Fibroblast of the aortic adventitia (primary cell): ENCODE measurements around the gene PCYT1A. TPM values are rescaled to one million over a fixed set of nuclear protein-coding genes. Genes with fewer than 3 reads are reported as not detected.
"Not testable (repeated sequence)": the region's sequence is repeated elsewhere in the genome, so short reads cannot be mapped to it uniquely, and the experiment has no call there.

Source experiments
- DNase-seq: peaks from one replicate; pipeline ENCODE4 v3.0.0-alpha.2; 2010; ENCODE audit warnings: low read depth
- H3K4me3 ChIP-seq: 2 replicates; pipeline ENCODE4 v1.5.1; 2011; ENCODE audit warnings: low read depth, mild to moderate bottlenecking, control low read depth, low read length, moderate library complexity
- total RNA-seq: library from RNA; depleted of rRNA; stranded (reverse); fragments of >200 nt; gene quantifications from 2 replicates; pipeline ENCODE4 v1.2.3, GENCODE V29; 2012; ENCODE audit warnings: low replicate concordance
- TF ChIP-seq, protein P1 (sequence below): IDR thresholded peaks from 2 replicates; pipeline ENCODE4 v1.5.1; 2011; ENCODE audit warnings: mild to moderate bottlenecking, low read length, control low read depth, inconsistent platforms; ENCODE audit not compliant: insufficient read depth

The PCYT1A gene
- total RNA-seq, 1 donor: 80.8 TPM

- no peak for DNase-seq
- H3K4me3 ChIP-seq: peak overlapping the region; percentile 54
- TF ChIP-seq, protein P1, sequence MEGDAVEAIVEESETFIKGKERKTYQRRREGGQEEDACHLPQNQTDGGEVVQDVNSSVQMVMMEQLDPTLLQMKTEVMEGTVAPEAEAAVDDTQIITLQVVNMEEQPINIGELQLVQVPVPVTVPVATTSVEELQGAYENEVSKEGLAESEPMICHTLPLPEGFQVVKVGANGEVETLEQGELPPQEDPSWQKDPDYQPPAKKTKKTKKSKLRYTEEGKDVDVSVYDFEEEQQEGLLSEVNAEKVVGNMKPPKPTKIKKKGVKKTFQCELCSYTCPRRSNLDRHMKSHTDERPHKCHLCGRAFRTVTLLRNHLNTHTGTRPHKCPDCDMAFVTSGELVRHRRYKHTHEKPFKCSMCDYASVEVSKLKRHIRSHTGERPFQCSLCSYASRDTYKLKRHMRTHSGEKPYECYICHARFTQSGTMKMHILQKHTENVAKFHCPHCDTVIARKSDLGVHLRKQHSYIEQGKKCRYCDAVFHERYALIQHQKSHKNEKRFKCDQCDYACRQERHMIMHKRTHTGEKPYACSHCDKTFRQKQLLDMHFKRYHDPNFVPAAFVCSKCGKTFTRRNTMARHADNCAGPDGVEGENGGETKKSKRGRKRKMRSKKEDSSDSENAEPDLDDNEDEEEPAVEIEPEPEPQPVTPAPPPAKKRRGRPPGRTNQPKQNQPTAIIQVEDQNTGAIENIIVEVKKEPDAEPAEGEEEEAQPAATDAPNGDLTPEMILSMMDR: no peak
These were observed 79.5 kb downstream of the PCYT1A start for GRCh38 chr3:196207833-196208607.

- TF ChIP-seq, protein P1: no peak
- H3K4me3 ChIP-seq: peak overlapping the region; percentile 47
- no peak for DNase-seq
These were observed 80.2 kb downstream of the PCYT1A start for GRCh38 chr3:196207159-196207832.

GRCh38 chr3:196205442-196206205 is 81.9 kb downstream of the PCYT1A start:
- DNase-seq: not testable (repeated sequence)

DNA sequence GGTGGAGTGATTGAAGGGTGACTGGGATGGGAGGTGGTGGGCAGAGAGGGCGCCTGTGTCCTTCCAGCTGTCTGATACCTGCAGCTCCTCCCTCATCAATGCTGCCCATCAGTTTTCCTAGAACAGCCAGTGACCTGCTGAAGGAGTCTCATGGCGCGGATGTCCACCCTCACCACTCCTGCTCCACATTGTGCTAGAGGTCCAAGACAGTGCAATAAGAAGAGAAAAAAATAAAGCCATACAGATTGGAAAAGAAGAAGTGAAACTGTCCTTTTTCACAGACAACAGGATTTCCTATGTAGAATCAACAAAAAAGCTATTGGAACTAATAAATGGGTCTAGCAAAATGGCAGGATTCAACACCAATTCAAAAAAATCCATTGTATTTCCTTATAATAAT is 83.7 kb downstream of the PCYT1A start:
- TF ChIP-seq, protein P1: no peak
- no peak overlapping the region for H3K4me3 ChIP-seq
- no peak for DNase-seq

More at GRCh38 chr3:196205442-196206205, 81.9 kb downstream of the PCYT1A start:
- H3K4me3 ChIP-seq: not testable (repeated sequence)

DNA sequence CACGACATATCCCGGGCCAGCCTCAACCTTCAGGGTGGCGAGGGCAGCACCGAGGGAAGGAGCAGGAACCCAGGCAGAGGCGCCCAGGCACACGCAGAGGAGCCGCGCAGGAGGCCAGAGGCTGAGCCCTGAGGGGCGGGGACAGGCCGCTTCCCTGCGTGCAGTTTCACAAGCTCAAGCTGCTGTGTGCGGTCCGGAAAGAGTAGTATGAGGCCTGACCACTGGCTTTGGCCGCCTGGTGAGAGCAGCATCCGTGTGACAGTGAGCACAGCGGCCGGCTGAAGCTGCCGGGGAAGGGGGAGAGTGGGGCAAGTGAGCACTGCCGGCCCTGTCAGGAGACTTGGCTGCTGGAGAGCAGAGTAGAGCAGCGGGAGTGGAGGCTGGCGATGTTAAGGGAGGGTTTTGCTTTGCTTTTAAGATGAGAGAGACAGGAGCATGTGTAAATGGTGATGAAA is 85.0 kb downstream of the PCYT1A start:
- TF ChIP-seq, protein P1: no peak
- peak; percentile 41 for DNase-seq
- no peak overlapping the region for H3K4me3 ChIP-seq

GRCh38 chr3:196198771-196199753 is 88.5 kb downstream of the PCYT1A start:
- TF ChIP-seq, protein P1: no peak
- no peak for DNase-seq
- H3K4me3 ChIP-seq: no peak overlapping the region
